ENCODE results near the gene TMEM178A. TPM values are rescaled to one million over a fixed set of nuclear protein-coding genes. Genes with fewer than 3 reads are reported as not detected.

The TMEM178A gene
- total and polyA plus RNA-seq, 12 donors, result 0.35 to 46.4 (median 3.3) TPM; not detected in 1

- Histone ChIP-seq H3K4me3 (no peak overlapping the region), H3K27me3 (no peaks in the 10 kb centered on the region), H3K27ac (no peak overlapping the region), H3K36me3 (replicated peaks in 1 of 2) (no peaks in the 10 kb centered on the region), H3K4me1 (replicated peaks in 1 of 2) (no peaks in the 10 kb centered on the region), H3K9me3 (replicated peaks in 1 of 3) (peaks cover 0 to 15% (median 10%) of the 10 kb centered on the region in 3 donors)
- 65 to 88% (median 79%) methylated on average over 4 of the region's 4 CpGs for WGBS, 4 donors
- no peak for DNase-seq
- TF ChIP-seq CTCF (IDR thresholded peaks at IDR 0.05), result no peak
- no peak for TF ChIP-seq POLR2A (IDR thresholded peaks at IDR 0.05)
- intact Hi-C loops (cut with DNase I), result no loop called here
These were observed 39.9 kb downstream of the TMEM178A start for GRCh38 chr2:39705638-39706037.

- H3K9me3 ChIP-seq (replicated peaks in 1 of 3), result peaks cover 0 to 8% (median 6%) of the 10 kb centered on the region in 3 donors
- TF ChIP-seq POLR2A (IDR thresholded peaks at IDR 0.05), result no peak
- TF ChIP-seq CTCF (IDR thresholded peaks at IDR 0.05), result no peak
- H3K4me1 ChIP-seq (replicated peaks in 1 of 2), result no peaks in the 10 kb centered on the region
- no peaks in the 10 kb centered on the region for H3K27me3 ChIP-seq
- H3K4me3 ChIP-seq, result no peak overlapping the region
- no peak for DNase-seq
- H3K36me3 ChIP-seq (replicated peaks in 1 of 2), result no peaks in the 10 kb centered on the region
- intact Hi-C loops (cut with DNase I), result no loop called here
- 76 to 96% (median 86%) methylated on average over 1 of the region's 1 CpG for WGBS, 4 donors
- no peak overlapping the region for H3K27ac ChIP-seq
These were observed 40.6 kb downstream of the TMEM178A start for GRCh38 chr2:39706312-39706711.

- Histone ChIP-seq H3K36me3 (replicated peaks in 1 of 2) (no peaks in the 10 kb centered on the region), H3K4me1 (replicated peaks in 1 of 2) (no peaks in the 10 kb centered on the region), H3K27ac (no peak overlapping the region), H3K4me3 (no peak overlapping the region), H3K27me3 (no peaks in the 10 kb centered on the region), H3K9me3 (replicated peaks in 1 of 3) (peaks cover 0 to 3% (median 2%) of the 10 kb centered on the region in 3 donors)
- intact Hi-C loops (cut with DNase I), result no loop called here
- TF ChIP-seq CTCF (IDR thresholded peaks at IDR 0.05), result no peak
- no peak for TF ChIP-seq POLR2A (IDR thresholded peaks at IDR 0.05)
- WGBS, 4 donors, result 86 to 93% (median 89%) methylated on average over 8 of the region's 8 CpGs
- DNase-seq, result no peak
These were observed 41.2 kb downstream of the TMEM178A start for GRCh38 chr2:39706945-39707344.

GRCh38 chr2:39708003-39708402, 42.3 kb downstream of the TMEM178A start:
- Histone ChIP-seq H3K9me3 (replicated peaks in 1 of 3) (no peaks in the 10 kb centered on the region), H3K36me3 (replicated peaks in 1 of 2) (no peaks in the 10 kb centered on the region), H3K27ac (no peak overlapping the region), H3K4me1 (replicated peaks in 1 of 2) (no peaks in the 10 kb centered on the region), H3K27me3 (no peaks in the 10 kb centered on the region), H3K4me3 (no peak overlapping the region)
- 95 to 98% (median 96%) methylated on average over 9 of the region's 9 CpGs for WGBS, 4 donors
- intact Hi-C loops (cut with DNase I), result no loop called here
- TF ChIP-seq CTCF (IDR thresholded peaks at IDR 0.05), result no peak
- TF ChIP-seq POLR2A (IDR thresholded peaks at IDR 0.05), result no peak
- no peak for DNase-seq
